NCI-H2029 treated with DMSO at 0.1 percent for 48 hours (cell line): Measurements from ENCODE around the gene DAP.
"Not testable (repeated sequence)": the region's sequence is repeated elsewhere in the genome, so short reads cannot be mapped to it uniquely, and the experiment has no call there.

Experiments used
- DNase-seq: peaks from one replicate; lab custom pipeline; 2025; lab: John Stamatoyannopoulos, UW

DAP gene

DNA sequence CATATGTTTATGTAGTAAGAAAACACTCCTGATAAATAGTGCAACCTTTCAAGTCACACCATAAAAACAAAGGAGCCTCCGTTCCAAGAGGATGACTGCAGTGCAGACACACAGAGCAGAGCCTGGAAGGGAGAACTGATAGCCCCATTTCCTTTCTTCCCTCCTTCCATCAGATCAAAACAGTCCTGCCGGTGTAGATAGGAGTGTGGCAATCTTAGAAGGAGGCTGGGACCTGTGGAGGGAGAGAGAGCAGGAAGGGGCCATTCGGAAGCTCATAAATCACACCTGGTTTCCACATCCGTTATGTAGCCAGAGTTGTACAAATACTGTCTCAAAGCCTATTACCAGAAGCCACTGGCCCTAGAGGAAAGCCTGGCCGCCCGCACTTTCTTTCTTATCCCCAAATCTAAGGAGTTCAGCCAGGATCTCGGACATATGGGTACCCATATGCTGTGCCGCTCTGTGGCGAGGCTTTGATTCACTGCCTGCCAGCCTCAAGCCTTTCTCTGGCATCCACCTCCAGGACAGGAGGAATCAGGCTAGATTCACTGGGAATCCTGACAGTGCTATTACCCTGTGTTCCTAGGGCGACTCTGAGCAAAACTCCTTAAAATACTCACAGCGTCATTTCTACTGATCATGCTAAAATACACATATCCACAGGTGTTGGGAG lies 26.9 kb downstream of the DAP start:
- no peak for DNase-seq

DNA sequence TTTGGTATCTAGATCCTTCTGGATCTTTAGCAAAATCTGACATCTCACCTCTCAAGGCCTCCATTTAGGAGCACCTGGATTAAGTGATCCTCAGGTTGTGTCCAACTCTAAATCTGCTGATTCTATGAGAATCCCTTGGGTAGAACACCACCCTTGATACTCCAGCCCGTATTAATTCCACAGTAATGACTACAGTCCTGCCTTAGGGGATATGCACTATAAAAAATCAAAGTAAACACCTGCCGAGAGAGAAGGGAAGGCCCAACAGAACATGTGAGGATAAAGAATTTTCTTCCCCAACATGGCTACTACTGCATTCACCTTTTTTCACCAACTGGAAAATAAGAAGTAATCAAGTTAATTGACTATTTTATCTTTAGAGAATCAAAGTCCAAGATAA lies 27.6 kb downstream of the DAP start:
- no peak for DNase-seq

DNA sequence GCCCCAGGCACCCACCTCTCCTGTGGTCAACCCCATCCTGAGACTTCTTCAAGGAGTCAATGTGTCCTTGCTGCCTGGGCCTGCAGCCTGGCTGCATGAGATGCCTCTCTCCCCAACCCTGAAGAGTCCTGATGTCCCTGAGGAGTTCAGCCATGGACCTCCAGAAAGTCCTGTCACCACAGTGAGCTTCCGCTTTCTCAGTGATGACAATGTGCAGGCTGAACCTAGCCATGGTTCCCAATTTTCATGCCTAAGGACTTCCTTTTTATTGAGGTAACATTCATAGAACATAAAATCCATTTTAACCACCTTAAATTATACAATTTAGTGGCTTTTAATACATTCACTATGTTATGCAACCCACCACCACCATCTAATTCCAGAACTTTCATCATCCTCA lies 29.1 kb downstream of the DAP start:
- DNase-seq: no peak

DNA sequence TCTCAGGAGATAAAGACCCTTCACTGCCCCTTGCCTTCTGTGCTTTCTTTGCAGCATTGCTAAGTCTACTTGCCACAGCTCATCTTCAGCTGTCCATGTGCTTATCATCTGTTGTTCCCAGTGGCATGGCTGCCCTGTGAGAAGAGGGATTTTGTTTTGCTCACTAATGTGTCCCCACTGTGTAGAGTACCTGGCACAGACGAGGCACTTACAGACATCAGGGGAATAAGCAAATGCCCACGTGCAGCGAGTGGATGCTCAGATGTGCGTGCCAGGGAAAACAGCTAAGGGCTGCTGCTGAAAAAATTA lies 31.0 kb downstream of the DAP start:
- DNase-seq: no peak

DNA sequence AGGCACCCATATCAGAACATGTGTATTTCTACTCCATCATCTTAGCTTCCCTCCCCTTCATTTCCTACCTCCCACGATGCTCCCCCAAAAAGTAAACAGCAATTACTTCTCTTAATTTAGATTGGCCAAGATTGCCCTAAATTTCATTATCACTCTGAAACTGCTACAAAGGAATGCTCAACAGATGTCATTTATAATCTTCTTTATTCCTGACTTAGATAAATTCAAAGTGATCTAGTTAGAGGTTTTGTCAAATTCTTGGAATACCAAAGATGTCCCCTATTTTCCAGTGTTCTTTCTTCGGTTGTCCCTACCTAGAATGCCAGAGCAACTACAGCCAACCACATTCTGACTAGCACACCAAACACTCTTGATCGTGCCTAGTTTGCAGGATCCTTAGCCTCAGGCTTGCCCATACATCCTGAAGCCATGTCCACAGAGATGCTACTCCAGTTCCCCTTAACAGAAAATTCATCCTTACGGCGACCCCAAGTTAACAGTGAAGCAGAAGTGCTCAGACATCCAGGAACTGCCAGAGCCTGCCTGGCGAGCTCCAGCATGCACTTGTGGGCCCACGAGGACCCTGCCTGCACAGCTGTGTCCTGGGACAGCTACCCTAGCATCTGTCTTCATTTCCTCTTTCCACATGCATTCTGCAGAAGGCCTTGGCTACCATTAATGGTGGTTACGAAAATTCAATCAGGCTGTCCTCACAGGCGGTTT lies 31.6 kb downstream of the DAP start:
- DNase-seq: no peak

DNA sequence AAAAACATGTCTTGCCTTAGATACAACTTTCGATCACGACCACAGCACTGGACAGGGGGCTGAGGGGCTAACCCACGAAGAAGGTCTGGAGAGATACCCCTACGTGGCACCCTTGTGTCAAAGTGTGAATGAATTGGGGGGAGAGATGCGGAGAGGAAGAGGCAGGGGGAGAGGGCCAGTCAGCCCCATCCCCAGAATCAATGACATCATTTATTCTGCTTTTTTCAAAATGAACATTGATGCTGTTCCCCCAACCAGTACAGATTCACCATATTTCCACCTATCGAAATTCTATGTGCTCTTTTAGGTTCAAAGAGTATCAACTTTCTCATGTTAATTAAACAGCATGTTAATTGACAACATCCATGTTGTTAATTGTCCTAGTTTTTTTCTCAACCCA lies 32.4 kb downstream of the DAP start:
- DNase-seq: no peak

DNA sequence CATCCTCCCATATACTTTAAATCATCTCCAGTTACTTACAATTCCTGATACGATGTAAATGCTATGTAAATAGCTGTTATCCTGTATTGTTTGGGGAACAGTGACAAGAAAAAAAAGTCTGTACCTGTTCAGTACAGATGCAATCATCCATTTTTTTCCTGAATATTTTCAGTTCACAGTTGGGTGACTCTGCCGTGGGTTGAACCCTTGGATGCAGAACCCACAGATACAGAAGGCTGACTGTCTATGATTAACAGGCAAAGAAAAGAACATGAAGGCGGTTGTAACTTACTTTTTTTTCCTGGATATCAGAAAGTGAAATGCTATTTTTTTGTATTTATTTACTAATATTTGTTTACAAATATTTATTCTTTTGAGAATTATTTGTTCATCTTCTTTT lies 33.2 kb downstream of the DAP start:
- DNase-seq: no peak

DNA sequence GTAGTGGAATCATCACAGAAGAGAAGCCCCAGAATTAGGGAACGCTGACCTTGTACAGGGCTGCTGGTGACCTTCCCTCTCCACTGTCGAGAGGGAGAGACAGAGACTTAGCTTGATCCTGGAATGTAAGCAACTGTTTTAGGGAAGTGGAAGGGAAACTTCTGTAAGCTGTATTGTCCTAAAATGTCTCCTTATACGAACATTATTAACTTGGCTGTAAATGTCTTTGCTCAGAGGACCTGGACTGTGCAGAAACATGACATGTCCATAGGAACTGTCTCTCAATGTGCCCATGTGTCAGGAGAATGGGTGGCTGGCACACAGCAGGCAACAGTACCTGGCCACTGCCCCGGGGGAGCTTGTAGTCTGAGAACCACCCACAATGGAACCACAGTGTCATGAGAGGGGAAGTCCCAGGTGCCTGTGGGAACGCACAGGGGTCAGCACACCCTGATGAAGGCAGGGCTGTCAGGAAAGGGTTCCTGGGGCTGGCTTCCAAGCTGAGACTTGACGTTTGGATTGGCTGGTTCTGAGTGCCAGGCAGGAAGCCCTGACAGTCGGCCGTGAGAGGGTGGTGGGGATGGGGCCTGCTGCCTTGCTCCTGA lies 34.0 kb downstream of the DAP start:
- no peak for DNase-seq

DNA sequence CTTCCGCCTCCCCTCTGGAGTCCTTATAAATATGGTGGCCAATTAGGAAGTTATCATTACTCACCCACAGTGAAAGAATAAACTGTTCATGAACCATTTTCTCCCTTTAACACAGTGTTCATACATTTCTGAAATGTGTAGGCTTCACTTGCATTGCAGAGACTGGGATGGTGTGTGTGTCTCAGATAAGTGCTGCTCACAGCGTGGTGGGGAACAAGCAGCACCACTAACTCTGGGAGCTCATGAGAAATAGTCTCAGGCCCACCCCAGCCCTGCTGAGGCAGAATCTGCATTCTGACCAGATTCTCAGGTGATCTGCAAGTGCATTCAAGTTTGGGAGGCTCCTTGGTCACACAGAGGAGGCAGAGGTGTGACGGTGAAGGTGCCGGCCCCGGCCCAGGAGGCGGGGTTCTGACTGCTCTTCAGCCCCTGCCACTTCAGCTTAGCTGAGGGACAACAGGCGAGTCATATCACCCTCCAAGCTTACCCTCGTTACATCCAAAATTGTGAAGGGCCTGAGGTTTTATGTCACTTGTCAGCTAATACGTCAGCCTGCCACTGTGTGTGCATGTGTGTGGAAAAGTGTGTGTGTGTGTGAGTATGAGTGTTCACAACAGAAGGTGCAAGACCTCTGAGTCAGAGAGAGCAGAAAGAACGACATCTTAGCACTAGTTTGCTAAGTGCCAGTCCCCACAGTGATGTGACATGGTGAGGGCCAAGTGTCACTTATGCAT lies 34.7 kb downstream of the DAP start:
- no peak for DNase-seq

DNA sequence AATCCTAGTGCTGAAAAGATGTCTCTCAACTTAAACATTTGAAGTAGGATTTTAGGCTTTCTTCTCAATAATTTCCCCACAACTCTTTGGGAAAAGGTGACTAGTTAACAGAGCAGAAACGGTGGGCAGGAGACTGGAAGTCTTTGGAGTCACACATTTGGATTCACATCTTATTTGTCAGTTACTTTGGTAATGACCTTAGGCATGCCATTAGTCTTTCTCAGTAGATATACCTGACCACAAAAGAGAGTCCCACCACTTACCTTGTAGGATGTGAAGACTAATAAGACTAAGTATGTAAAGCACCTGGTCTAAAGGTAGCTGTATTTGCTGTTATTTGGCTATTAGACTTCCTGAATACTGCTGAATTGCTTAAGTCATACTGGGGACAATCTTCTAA lies 35.4 kb downstream of the DAP start:
- no peak for DNase-seq

DNA sequence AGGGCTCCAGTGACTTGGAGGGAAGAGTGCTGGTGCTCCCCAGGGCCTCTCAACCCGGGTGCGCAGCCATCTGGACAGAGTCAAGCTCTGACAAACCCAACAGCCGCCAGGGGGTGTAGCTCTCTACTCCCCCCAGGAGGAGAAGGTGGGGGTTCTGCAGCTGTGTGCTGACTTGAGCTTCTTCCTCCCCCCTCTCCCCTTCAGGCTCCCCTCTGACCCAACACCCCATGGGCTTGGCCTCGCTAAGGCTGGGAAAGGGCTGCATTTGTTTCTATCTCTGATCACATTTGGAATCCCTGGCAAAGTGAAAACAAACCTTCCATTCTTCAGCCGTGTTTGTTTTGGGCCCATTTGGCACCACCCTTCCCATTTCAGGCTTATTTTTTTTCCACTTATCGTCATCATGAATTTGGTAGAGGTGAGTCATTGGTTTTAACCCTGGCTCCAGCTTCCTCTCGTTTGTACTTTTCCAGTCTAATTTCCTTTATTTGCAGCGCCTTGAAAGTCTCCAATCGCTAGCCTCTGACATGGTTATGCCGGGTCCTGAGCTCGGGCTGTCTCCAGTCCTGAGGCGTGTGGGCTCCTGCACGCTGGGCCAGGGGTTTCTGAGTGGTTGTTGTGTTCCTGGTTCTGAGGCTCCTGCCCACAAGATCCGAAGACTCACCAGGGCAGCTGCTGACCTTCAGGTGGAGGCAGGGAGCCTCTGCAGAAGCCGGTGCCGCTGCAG lies 36.1 kb downstream of the DAP start:
- peak; percentile 77 for DNase-seq

DNA sequence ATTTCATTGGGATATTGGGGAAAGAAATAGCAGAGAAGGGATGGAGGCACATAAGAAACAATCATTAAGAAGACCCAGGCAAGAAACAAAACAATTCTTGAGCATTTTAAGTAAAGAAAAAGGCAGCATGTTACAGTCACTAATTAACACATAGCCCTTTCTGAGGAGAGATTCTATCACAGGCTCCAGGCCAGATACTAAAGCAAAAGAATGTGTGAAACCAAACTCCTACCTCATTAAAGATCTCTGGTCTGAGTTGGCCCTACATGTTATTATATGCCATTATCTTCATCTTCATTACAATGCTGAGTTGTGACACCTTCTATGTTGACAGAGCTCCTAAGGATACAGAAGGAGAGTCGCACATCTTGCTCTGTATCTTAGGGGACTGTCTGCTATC lies 37.5 kb downstream of the DAP start:
- no peak for DNase-seq

DNA sequence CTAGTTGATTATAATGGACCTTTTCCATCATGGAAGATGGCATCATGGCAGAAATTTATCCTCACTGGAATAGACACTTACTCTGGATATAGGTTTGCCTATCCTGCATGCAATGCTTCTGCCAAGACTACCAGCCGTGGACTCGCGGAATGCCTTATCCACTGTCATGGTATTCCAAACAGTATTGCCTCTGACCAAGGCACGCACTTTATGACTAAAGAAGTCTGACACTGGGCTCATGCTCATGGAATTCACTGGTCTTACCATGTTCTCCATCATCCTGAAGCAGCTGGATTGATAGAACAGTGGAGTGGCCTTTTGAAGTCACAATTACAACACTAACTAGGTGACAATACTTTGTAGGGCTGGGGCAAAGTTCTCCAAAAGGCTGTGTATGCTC lies 40.3 kb downstream of the DAP start:
- DNase-seq: not testable (repeated sequence)

DNA sequence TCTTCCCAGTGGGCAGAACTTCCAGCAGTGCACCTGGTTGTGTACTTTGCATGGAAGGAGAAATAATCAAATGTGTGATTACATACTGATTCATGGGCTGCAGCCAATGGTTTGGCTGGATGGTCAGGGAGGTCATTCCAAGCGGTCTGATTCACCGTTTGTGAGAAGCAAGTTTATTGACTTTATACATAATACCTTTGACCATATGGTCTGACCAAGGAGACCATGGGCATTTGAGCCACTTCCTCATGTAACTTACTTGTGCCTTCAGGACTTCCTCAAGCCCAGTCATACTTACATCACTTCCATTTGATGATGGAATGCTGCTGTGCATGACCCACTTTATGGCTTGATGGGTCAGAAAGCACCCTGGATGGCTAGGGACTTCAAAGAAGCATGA lies 41.1 kb downstream of the DAP start:
- DNase-seq: no peak

DNA sequence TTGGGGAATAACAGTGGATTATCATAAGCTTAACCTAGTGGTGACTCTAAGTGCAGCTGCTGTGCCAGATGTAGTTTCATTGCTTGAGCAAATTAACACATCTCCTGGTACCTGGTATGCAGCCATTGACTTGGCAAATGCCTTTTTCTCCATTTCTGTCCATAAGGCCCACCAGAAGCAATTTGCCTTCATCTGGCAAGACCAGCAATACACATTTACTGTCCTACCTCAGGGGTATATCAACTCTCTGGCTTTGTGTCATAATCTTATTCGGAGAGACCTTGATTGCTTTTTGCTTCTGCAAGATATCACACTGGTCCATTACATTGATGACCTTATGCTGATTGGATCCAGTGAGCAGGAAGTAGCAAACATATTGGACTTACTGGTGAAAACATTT lies 42.4 kb downstream of the DAP start:
- not testable (repeated sequence) for DNase-seq

DNA sequence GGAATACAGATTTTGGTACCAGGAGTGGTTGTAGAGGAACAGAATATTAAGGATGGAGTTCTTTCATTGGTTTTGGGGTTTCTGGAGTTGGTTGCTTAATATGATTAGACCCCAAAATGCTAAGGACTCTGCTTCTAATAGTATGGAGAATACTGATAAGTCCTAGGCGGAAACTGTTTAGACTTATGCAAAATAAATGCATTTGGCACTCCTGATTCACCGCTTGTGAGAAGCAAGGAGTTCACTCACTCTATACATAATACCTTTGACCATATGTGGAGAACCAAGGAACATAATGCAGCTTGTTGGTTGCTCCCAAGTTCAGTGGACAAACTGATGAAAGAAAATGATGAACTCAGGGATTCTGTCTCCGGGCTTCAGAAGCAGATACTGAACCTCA lies 44.2 kb downstream of the DAP start:
- not testable (repeated sequence) for DNase-seq

DNA sequence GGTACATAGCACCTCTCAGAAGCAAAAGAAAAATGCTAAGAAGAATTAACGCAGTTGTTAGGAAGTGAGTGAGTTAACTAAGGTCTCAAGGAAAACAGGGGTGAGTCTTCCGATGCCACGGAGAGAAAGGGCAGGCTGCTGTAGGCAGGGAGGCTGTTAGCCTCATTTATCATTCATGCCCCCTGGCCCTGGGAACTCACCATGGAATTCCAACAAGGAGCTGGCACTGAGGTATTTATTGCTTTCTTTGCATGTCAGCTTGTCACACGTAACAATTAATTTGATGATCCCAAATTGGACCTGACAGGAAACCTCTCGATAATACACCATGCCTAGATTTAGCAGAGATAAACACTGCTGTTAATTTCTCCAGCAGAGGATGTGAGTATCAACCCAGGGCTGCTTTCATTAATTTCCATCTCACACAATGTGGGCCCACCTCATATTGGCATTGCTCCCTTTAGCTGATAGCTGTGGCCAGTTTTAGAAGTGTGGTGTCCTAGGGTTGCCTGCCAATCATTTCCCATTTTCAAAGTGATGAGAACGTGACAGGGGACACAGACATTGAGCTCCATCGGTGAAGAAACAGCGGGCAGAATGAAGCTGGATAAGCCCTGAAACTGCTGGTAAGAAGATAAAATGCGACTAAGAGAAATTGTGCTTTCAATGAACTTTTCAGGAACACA lies 45.3 kb downstream of the DAP start:
- DNase-seq: no peak

DNA sequence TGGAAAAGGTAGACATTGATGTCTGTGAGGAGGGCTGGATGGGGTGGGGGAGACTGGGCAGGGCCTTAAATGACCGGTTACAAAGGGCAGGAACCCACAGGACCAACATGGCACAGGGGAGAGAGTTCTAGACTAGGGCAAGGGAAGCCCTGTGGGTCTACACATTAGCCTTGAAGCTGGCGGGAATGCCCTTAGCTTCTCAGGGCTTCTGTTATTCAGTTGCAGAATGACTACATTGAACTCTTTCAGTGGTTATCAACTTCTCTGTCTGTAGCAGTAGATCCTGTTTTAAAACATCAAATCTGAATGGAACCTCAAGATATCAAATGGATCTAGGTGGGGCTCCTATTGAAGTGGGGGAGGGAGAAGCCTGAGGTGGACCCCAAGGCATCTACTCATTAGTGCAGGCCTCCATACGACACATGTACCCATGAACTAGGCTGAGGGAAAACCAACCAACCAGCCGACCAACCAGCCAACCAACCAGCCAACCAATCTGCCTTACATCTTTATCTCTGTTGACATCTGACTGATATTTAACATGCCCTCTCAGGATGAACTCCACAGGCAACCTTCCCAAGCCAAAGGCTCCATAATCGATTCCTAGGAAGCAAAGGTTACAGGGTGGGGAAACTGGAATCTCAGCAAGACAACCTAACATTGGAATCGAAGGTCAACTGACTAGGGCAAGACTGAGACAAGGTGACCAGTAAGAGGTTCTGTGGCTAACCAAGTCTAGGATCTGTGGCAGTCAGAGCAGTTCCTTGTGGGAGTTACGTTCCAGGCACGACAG lies 48.3 kb downstream of the DAP start:
- DNase-seq: no peak

DNA sequence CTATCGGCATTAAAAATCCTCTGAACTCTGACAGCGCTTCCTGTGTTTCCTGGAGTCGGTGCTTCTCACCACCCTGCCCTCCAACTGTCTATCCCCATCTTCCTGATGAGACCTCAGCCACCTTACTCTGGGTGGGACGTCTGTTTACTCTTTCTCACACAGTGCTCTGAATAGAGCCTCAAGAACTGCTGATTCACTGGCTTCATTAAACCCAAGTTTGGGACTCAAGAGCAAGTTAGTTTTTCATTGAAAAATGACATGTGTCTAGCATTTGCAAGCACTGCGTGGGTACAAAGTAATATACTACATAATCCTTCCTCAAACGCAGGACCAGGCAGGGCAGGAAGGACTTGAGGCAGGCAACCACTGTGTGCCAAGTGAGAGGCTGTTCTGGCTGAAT lies 49.5 kb downstream of the DAP start:
- DNase-seq: no peak

DNA sequence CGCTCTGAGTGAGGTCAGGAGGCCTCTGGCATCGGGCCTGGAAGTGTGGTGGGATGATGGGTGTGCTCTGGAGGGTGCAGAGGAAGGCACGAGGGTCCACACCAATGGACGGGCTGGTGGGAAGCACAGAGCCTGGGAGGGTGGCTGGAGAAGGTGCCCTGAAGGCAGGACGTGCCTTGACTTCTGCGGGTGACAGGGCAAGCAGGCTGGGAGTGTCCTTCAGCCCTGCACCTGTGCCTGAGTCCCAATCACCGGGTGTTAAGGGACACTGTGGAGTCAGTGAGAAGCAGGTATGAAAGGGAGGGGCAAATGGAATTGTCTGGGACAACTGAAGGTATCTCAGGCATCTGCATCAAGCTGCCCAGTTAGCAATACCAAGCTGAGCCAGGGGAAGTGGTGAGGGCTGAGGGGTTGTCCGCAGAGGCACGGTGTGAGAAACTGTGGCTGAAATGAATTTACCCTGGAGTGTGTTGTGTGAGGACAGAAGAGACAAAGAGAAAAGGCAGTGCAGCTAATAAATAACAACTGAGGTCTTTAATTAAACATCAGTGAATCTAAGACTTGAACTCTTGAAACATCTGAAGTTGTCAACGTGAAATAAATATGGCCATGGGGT lies 50.4 kb downstream of the DAP start:
- DNase-seq: no peak

DNA sequence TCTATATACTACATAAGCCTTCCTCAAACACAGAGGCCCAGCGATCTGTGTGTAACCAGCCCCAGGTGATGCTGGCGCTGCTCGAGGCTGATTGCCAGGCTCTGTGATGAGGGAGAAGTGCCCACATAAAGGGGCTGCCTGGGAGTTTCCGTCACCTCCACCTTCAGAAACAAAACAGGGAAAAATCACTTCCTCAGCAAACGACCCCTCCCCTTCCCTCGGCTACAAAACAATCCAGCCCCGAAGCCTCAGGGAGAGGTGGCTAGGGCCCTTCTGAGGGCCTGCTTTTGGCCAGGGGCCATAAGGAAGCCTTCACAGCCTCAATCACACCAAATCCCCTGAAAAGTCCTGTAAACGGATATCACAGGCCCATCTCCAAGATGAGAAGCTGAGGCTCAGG lies 51.1 kb downstream of the DAP start:
- DNase-seq: no peak
